Endothelial cell of umbilical vein (primary cell): ENCODE measurements around the gene RSRC1. TPM values are rescaled to one million over a fixed set of nuclear protein-coding genes. Genes with fewer than 3 reads are reported as not detected.

ENCODE experiments used
- BruUV-seq: library from RNA; stranded (reverse); fragments of 400-500 nt; replicated peaks from 2 replicates; lab custom pipeline; 2021; lab: Mats Ljungman, UMichigan
- CTCF ChIA-PET: fragments of 300-600, 350-600 bp; sonication (Branson Sonifier 250); formaldehyde crosslinking; loops from one replicate; lab custom pipeline; 2021; ENCODE audit warnings: antibody characterized with exemption, inconsistent platforms; lab: Charles Lee
- POLR2A ChIA-PET: fragments of 300-600, 350-600 bp; sonication (Branson Sonifier 250); formaldehyde crosslinking; loops from one replicate; lab custom pipeline; 2021; ENCODE audit warnings: antibody characterized with exemption, inconsistent platforms; lab: Charles Lee
- DNase-seq: peaks from one replicate; pipeline ENCODE4 v3.0.0-alpha.2; 2011; ENCODE audit warnings: low read depth, low spot score
- FAIRE-seq: peaks from 2 replicates; lab custom pipeline; 2011; peaks lifted over from hg19 to GRCh38; lab: Jason Lieb, UNC
- H2AFZ ChIP-seq: 2 replicates; pipeline ENCODE4 v1.6.0; 2012; ENCODE audit warnings: low read depth, low read length, control low read depth, inconsistent platforms
- H3K27ac ChIP-seq: 2 replicates; pipeline ENCODE4 v1.5.1; 2011; ENCODE audit warnings: low read depth, mild to moderate bottlenecking, control low read depth, low read length, moderate library complexity; ENCODE audit not compliant: insufficient read depth
- H3K27me3 ChIP-seq, 2 experiments: 2 replicates each; pipeline versions ENCODE4 v1.6.0 to v1.6.1; 2011; ENCODE audit warnings: low read length in 2 of 2, mixed read lengths in 1 of 2; ENCODE audit not compliant: control insufficient read depth in 2 of 2, insufficient read depth in 2 of 2
- H3K36me3 ChIP-seq, 2 experiments: 2 replicates in 1 of 2; 3 replicates in 1 of 2; pipeline ENCODE4 v1.5.1; 2011; ENCODE audit warnings: low read length in 2 of 2, mild to moderate bottlenecking in 1 of 2, moderate library complexity in 1 of 2; ENCODE audit not compliant: control insufficient read depth in 2 of 2, insufficient read depth in 2 of 2; ENCODE audit errors: extremely low read depth in 1 of 2
- H3K4me1 ChIP-seq: 3 replicates; pipeline ENCODE4 v1.5.1; 2011; ENCODE audit warnings: mild to moderate bottlenecking, low read length; ENCODE audit not compliant: control insufficient read depth, insufficient read depth; ENCODE audit errors: extremely low read depth
- H3K4me2 ChIP-seq: 2 replicates; pipeline ENCODE4 v1.6.1; 2011; ENCODE audit warnings: low read length, control low read depth, mixed read lengths; ENCODE audit not compliant: insufficient read depth
- H3K4me3 ChIP-seq, 3 experiments: fragments of 200-600 bp in 1 of 3; sonication (generic), shearing (Covaris generic) in 1 of 3; replicated peaks in 1 of 3; 2 replicates each; pipeline ENCODE4 v1.5.1; 2011 to 2016; ENCODE audit warnings: control low read depth in 3 of 3, low read length in 3 of 3, mild to moderate bottlenecking in 2 of 3, inconsistent platforms in 1 of 3, low read depth in 1 of 3, moderate library complexity in 1 of 3; ENCODE audit not compliant: insufficient read depth in 1 of 3
- H3K79me2 ChIP-seq: 2 replicates; pipeline ENCODE4 v1.6.0; 2012; ENCODE audit warnings: low read length, inconsistent platforms; ENCODE audit not compliant: control insufficient read depth, insufficient read depth
- H3K9ac ChIP-seq: replicated peaks from 2 replicates; pipeline ENCODE3; 2011; ENCODE audit warnings: low read length, control low read depth; ENCODE audit not compliant: insufficient read depth; ENCODE audit errors: extremely low read depth
- H3K9me1 ChIP-seq: replicated peaks from 3 replicates; pipeline ENCODE4 v1.6.0; 2011; ENCODE audit warnings: mild to moderate bottlenecking, low read length; ENCODE audit not compliant: control insufficient read depth, insufficient read depth; ENCODE audit errors: extremely low read depth
- H3K9me3 ChIP-seq: replicated peaks from 2 replicates; pipeline ENCODE4 v1.5.1; 2012; ENCODE audit warnings: low read length, inconsistent platforms; ENCODE audit not compliant: control insufficient read depth, insufficient read depth
- H4K20me1 ChIP-seq: replicated peaks from 2 replicates; pipeline ENCODE3; 2011; ENCODE audit warnings: mild to moderate bottlenecking, low read length; ENCODE audit not compliant: control insufficient read depth, insufficient read depth; ENCODE audit errors: extremely low read depth
- EZH2 ChIP-seq: IDR thresholded peaks from 2 replicates; pipeline ENCODE4 v1.6.1; 2012; ENCODE audit warnings: borderline replicate concordance, low read depth, mild to moderate bottlenecking, moderate library complexity, low read length, inconsistent platforms; ENCODE audit not compliant: severe bottlenecking
- JUN ChIP-seq: IDR thresholded peaks from 2 replicates; pipeline ENCODE4 v1.6.1; 2011; ENCODE audit warnings: borderline replicate concordance, low read depth; ENCODE audit not compliant: insufficient read length, insufficient read depth
- MYC ChIP-seq: IDR thresholded peaks from one replicate; pipeline ENCODE4 v1.6.1; 2011; ENCODE audit warnings: mild to moderate bottlenecking, low read depth, low read length
- POLR2AphosphoS5 ChIP-seq: IDR thresholded peaks from 2 replicates; pipeline ENCODE4 v1.6.1; 2012; ENCODE audit warnings: low read depth, mild to moderate bottlenecking, control low read depth, low read length, moderate library complexity; ENCODE audit not compliant: insufficient read depth
- dilution Hi-C: fragments of 300-500 bp; cut with MboI; formaldehyde crosslinking; loops from one replicate; pipeline ENCODE4 v1.15.0; 2019; ENCODE audit warnings: low sequenced_read_pairs; ENCODE audit not compliant: extremely low pct_ligation_motif_present
- intact Hi-C: fragments of 100-400 bp; cut with micrococcal nuclease; formaldehyde crosslinking; loops from one replicate; pipeline ENCODE4 v1.10.0; 2022
- polyA plus RNA-seq, 4 experiments: library from polyadenylated mRNA; depleted of rRNA in 3 of 4; stranded (reverse) in 3 of 4; unstranded in 1 of 4; fragments of >200 nt; gene quantifications; 2 replicates each; pipeline versions ENCODE4 v1.2.1 to v1.2.3, GENCODE V29; 2011 to 2012; ENCODE audit warnings: missing spikeins in 1 of 4
- total RNA-seq: library from RNA; stranded (reverse); gene quantifications from 2 replicates; pipeline ENCODE4 v1.2.3, GENCODE V29; 2021

RSRC1 gene
- total and polyA plus RNA-seq, 2 donors (not counting 3 experiments of a cell fraction or from before 2014, with no cell fraction given): 1.8 to 25.4 TPM

- CTCF ChIA-PET: no interaction called here
- TF ChIP-seq EZH2 (peak; percentile 85), POLR2AphosphoS5 (no peak), JUN (no peak)
- DNase-seq (no peak), FAIRE-seq (no peak)
- peaks cover 4% of the 10 kb centered on the region for H3K4me1 ChIP-seq
- no peaks in the 10 kb centered on the region for H3K36me3 ChIP-seq
- no peak overlapping the region for H3K27ac ChIP-seq
- H2AFZ ChIP-seq: no peak overlapping the region
- intact Hi-C loops: loop anchor here (10.0 kb wide), 1 partner anchor 541 kb away; the partner anchor contains the start of gene GFM1
- dilution Hi-C loops: no loop called here
- no peak overlapping the region for H3K9ac ChIP-seq
- no peaks in the 10 kb centered on the region for H3K9me1 ChIP-seq
- H4K20me1 ChIP-seq: peaks cover 3% of the 10 kb centered on the region
- H3K4me3 ChIP-seq: no peak overlapping the region
- BruUV-seq: no TSS peak
- peaks cover 79 to 99% of the 10 kb centered on the region in 2 experiments for H3K27me3 ChIP-seq
- H3K79me2 ChIP-seq: no peaks in the 10 kb centered on the region
- POLR2A ChIA-PET: no interaction called here
- no peaks in the 10 kb centered on the region for H3K9me3 ChIP-seq
- H3K4me2 ChIP-seq: no peak overlapping the region
Measured at GRCh38 chr3:158103887-158104327, 6.0 kb upstream of the RSRC1 start.

GRCh38 chr3:158104431-158104921 lies 5.4 kb upstream of the RSRC1 start:
- no peak overlapping the region for H3K27ac ChIP-seq
- TF ChIP-seq MYC (no peak), POLR2AphosphoS5 (no peak)
- DNase-seq: no peak
- POLR2A ChIA-PET: no interaction called here
- peaks cover 73 to 99% of the 10 kb centered on the region in 2 experiments for H3K27me3 ChIP-seq
- no peak overlapping the region for H3K9ac ChIP-seq
- H4K20me1 ChIP-seq: peaks cover 3% of the 10 kb centered on the region
- no TSS peak for BruUV-seq
- H3K79me2 ChIP-seq: no peaks in the 10 kb centered on the region
- no peak for FAIRE-seq
- H3K9me3 ChIP-seq: no peaks in the 10 kb centered on the region
- no peak overlapping the region for H3K4me3 ChIP-seq
- no peaks in the 10 kb centered on the region for H3K9me1 ChIP-seq
- no peak overlapping the region for H3K4me2 ChIP-seq
- H3K4me1 ChIP-seq: peaks cover 6% of the 10 kb centered on the region
- H3K36me3 ChIP-seq: no peaks in the 10 kb centered on the region
- intact Hi-C loops (loop anchor here (10.0 kb wide), 1 partner anchor 540 kb away; the partner anchor contains the start of gene GFM1), dilution Hi-C loops (no loop called here)
- no peak overlapping the region for H2AFZ ChIP-seq
- CTCF ChIA-PET: interaction anchor here (1.0 to 1.4 kb wide), 2 partner anchors 10 to 330 kb away, joined by 3 to 4 read pairs; no protein-coding TSS in a partner anchor
